ENCODE measurements around the gene SH3BGRL.
"Not testable (repeated sequence)": the region's sequence is repeated elsewhere in the genome, so short reads cannot be mapped to it uniquely, and the experiment has no call there.

SH3BGRL gene

GRCh38 chrX:81345296-81345695, 143.4 kb downstream of the SH3BGRL start:
- DNase-seq; in situ Hi-C loops (cut with MboI; ENCODE audit: low pct_unique_long_range_greater_than_20kb, low sequenced_read_pairs): not testable (repeated sequence)

Measured in KBM-7 (cell line).